ENCODE data around the gene G6PD.
A peak's percentile ranks its signal among the peaks of the same experiment; 100 is the strongest.
"Not testable (repeated sequence)": the region's sequence is repeated elsewhere in the genome, so short reads cannot be mapped to it uniquely, and the experiment has no call there.

The G6PD gene

DNA sequence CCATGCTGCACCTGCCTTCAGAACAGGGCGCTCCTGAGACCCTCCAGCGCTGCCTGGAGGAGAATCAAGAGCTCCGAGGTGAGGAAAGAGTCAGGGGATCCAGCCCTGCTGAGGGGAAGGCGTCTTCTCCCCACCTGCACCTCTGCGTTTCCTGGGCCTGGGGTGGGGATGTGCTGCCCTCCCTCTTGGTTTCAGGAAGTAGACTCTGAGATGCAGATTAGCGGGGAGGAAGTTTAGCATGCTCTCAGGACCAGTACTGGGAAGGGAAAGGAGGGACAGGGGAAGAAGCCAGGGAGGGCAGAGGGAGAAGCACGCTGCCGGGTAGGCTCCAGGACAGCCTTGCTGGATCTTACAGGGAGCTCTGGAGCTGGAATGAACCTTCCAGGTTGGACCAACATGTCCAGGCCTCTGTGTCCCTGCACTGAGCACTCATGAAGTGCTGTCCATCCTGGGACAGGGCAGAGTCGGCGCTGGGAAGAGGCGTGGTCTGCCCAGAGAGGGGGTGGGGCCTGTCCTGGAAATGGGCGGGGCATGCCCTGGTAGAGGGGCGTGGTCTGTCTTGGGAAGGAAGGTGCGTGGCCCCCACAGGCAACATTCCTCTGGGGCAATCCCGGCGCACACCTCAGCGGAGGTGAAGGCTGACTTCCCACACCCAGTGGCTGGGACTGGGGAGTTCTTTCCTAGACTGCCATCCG lies 5.6 kb upstream of the G6PD start:
- H3K27me3 Mint-ChIP-seq (ENCODE audit: low read depth); H3K9me3 Mint-ChIP-seq; H3K4me3 Mint-ChIP-seq: not testable (repeated sequence)
- H3K27ac Mint-ChIP-seq, result peak overlapping the region; percentile 49
- peaks cover 26% of the 10 kb centered on the region for H3K4me1 Mint-ChIP-seq (ENCODE audit: low read depth)
- peaks cover 24% of the 10 kb centered on the region for H3K36me3 Mint-ChIP-seq (ENCODE audit: low read depth)

DNA sequence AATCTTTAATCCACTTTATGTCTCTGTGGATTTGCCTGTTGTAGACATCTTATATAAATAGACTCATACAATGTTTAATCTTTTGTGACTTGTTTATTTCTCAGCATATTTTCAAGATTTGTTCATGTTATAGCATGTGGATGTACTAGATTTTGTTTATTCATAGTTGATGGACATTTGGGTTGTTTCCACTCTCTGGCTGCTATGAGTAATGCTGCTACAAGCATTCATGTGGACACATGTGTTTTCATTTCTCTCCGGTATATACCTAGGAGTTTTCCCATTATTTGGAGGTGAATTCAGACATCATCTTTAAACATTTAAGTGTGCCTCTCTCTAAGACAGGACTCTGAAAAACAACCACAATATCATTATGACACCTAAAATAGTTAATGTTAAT lies 3.1 kb upstream of the G6PD start:
- H3K27me3 Mint-ChIP-seq (ENCODE audit: low read depth), result no peaks in the 10 kb centered on the region
- H3K9me3 Mint-ChIP-seq, result no peaks in the 10 kb centered on the region
- peaks cover 28% of the 10 kb centered on the region for H3K4me1 Mint-ChIP-seq (ENCODE audit: low read depth)

DNA sequence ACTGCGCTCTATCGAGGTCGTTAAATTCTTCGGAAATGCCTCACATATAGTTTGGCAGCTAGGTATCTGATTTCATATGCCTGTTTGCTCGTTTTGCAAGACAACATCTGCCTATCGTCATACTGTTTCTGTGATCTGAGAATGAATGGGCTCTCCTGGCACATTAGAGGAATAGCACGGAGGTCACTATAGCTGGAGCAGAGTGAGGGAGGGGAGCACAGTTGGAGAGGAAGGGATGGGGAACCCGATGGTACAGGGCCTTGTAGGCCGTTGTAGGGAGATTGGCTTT lies 1.3 kb upstream of the G6PD start:
- Mint-ChIP-seq H3K36me3 (ENCODE audit: low read depth) (peaks cover 17% of the 10 kb centered on the region), H3K4me1 (ENCODE audit: low read depth) (peaks cover 30% of the 10 kb centered on the region), H3K4me3 (peak overlapping the region; percentile 94), H3K9me3 (no peaks in the 10 kb centered on the region), H3K27me3 (ENCODE audit: low read depth) (no peaks in the 10 kb centered on the region), H3K27ac (peak overlapping the region; percentile 94)

More for the DNA sequence above, 3.1 kb upstream of the G6PD start:
- Mint-ChIP-seq H3K4me3 (peak overlapping the region; percentile 56), H3K27ac (peak overlapping the region; percentile 31), H3K36me3 (ENCODE audit: low read depth) (peaks cover 21% of the 10 kb centered on the region)

DNA sequence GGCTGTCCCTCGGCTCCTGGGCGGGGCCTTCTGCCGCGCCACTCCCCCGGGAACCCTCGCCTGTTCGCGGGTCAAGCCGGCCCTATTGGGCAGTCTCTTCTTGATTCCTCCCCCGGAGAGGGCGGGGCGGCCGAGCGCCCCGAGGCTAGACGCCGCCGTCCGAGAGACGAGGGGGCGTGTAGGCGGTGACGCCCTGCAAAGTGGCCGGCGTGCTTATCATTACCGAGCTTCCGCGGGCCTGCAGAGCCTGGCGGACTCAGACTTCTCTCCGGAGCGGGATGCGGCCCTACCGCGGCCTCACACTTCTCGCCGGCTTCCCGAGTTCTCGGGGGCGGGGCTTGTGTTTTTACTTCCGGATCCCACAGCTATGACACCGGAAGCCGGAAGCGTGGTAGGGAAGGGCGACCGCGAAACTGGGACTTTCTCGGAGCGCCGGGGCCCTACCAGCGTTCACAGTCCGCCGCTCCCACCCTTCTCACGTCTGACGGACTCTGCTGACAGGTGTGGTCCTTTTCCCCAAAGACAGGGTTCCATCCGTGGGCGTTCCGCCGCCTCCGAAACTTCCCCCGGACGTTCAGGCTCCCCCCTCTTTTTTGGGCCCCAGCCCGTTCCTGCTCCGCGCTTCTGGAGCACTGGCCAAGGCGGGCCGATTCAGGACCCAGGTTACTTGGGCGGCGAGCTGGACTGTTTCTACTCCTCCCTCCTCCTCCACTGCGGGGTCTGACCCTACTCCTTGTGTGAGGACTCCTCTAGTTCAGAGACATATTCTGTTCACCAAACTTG lies 790 bp upstream of the G6PD start, which contains the start of gene IKBKG:
Gene IKBKG, plus strand, starts transcription at position 376 of the 783 bp plus-strand sequence. CDS start 4,383 bp downstream, outside the sequence.
- H3K9me3 Mint-ChIP-seq, result no peaks in the 10 kb centered on the region

DNA sequence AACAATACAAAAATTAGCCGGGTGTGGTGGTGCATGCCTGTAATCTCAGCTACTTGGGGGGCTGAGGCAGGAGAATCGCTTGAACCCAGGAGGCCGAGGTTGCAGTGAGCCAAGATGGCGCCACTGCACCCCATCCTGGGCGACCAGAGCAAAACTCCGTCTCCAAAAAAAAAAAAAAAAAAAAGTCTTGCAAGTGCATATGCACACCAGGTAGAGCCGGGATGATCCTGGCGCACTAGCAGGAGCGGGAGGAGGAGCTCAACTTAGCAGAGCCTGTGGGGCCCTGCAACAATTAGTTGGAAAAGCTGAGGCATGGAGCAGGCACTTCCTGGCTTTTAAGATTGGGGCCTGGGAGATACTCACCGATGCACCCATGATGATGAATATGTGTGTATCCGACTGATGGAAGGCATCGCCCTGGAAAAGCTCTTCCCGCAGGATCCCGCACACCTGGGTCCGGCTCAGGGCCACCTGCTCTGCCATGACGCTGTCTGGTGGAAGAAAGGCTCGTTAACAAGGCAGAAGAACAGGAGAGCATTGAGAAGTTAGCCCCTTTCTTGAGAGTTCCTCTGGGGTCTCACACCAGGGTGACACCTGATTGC lies 872 bp downstream of the G6PD start:
- H3K27ac Mint-ChIP-seq, result peak overlapping the region; percentile 45
- no peaks in the 10 kb centered on the region for H3K27me3 Mint-ChIP-seq (ENCODE audit: low read depth)
- peaks cover 17% of the 10 kb centered on the region for H3K36me3 Mint-ChIP-seq (ENCODE audit: low read depth)
- H3K4me1 Mint-ChIP-seq (ENCODE audit: low read depth), result peaks cover 32% of the 10 kb centered on the region
- no peaks in the 10 kb centered on the region for H3K9me3 Mint-ChIP-seq
- H3K4me3 Mint-ChIP-seq, result peak overlapping the region; percentile 65

More for the DNA sequence above, 790 bp upstream of the G6PD start, which contains the start of gene IKBKG:
- Mint-ChIP-seq H3K27ac (peak within 1 kb of the TSS; percentile 94), H3K27me3 (ENCODE audit: low read depth) (no peaks in the 10 kb centered on the region), H3K36me3 (ENCODE audit: low read depth) (peaks cover 17% of the 10 kb centered on the region), H3K4me3 (peak within 1 kb of the TSS; percentile 94), H3K4me1 (ENCODE audit: low read depth) (peaks cover 35% of the 10 kb centered on the region)

DNA sequence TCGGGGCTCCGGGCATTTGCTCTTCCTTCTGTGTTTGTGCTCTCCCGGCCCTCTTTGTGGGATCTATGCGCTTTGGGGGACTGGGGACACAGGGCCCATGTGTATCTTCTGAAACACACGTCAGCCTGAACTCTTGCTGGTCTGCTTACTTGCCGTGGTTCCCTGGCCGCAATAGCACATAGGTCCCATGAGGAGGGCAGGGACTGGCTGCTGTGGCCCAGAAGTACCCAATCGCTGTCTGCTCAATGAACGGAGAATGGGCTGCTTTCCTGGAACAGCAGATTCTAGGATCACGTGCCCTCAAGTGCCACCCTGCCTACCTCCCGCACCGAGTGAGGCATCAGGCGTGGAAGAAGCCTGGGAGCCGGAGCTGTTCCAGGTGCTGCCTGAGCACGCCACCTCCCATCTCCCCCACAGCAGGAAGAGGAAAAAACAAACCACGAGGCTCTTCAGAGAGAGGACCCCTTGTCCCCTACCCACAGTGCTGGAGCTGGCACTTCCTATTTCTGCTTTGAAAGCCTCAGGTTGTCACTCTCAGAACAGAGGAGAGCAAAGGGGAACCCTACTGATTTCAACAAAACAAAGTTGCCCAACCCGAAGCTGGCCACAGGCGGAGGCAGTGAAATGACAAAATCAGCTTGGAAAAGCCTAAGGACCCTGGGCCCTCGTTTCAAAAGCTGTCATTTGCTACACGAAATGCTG lies 3.8 kb downstream of the G6PD start:
- Mint-ChIP-seq H3K9me3 (no peaks in the 10 kb centered on the region), H3K4me3 (peak overlapping the region; percentile 49), H3K36me3 (ENCODE audit: low read depth) (peaks cover 9% of the 10 kb centered on the region), H3K27ac (peak overlapping the region; percentile 81), H3K4me1 (ENCODE audit: low read depth) (peaks cover 19% of the 10 kb centered on the region), H3K27me3 (ENCODE audit: low read depth) (no peaks in the 10 kb centered on the region)

DNA sequence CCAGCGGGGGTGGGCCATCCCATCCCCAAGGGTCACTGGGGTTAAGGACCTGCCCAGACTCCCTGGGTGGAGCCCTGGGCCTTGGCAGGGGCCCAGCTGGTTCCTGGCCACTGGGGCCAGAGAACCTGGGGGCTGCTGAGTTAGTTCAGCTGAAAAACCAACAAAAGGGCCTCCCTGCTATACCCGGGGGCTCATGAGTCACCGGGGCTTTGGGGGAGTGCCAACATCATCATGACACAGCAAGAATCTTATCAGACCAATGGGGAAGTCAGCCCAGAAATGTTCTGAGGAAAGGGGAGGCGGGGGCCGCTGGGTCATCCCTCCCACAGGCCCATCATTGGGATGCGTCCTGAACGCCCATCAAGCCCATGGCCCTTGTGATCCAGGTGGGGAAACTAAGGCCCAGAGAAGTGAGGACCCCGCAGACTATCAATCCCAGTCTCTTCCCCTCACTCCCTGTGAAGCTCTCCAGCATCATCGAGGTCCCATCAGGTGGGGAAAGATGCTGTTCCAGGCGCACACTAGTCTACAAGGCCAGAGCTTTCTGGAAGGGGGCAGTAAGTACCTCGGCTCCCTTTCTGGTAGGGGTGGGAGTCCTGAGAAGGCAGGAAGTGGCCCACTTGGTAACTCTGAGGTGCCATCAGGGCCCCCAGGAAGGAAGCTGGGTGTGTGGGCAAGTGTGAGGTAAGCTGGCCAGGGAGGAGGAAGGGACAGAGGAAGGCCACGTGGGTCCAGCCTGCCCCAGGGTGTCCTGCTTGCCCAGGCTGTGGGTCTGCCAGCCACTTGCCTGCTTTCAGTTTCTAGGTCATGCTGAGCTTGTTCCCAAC lies 4.5 kb downstream of the G6PD start:
- Mint-ChIP-seq H3K27ac (peak overlapping the region; percentile 26), H3K4me1 (ENCODE audit: low read depth) (peaks cover 18% of the 10 kb centered on the region), H3K9me3 (no peaks in the 10 kb centered on the region), H3K36me3 (ENCODE audit: low read depth) (peaks cover 8% of the 10 kb centered on the region), H3K27me3 (ENCODE audit: low read depth) (no peaks in the 10 kb centered on the region), H3K4me3 (no peak overlapping the region)

DNA sequence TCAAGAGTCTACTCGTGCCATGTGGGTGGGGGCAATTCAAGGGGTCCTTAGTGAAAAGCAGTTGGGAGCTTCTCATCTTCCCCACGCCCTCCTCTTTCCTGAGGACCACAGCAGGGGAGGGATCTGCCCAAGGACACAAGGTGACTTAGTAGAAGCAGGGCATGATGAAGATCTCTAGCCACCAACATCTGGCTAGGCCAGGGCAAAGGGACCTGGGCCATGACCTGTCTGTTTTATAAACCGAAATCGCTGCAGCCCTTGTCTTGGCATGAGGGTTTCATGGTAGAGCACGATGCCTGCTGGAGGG lies 5.1 kb downstream of the G6PD start:
- Mint-ChIP-seq H3K4me3 (no peak overlapping the region), H3K4me1 (ENCODE audit: low read depth) (peaks cover 18% of the 10 kb centered on the region), H3K27me3 (ENCODE audit: low read depth) (no peaks in the 10 kb centered on the region), H3K27ac (no peak overlapping the region), H3K36me3 (ENCODE audit: low read depth) (peaks cover 8% of the 10 kb centered on the region), H3K9me3 (no peaks in the 10 kb centered on the region)

DNA sequence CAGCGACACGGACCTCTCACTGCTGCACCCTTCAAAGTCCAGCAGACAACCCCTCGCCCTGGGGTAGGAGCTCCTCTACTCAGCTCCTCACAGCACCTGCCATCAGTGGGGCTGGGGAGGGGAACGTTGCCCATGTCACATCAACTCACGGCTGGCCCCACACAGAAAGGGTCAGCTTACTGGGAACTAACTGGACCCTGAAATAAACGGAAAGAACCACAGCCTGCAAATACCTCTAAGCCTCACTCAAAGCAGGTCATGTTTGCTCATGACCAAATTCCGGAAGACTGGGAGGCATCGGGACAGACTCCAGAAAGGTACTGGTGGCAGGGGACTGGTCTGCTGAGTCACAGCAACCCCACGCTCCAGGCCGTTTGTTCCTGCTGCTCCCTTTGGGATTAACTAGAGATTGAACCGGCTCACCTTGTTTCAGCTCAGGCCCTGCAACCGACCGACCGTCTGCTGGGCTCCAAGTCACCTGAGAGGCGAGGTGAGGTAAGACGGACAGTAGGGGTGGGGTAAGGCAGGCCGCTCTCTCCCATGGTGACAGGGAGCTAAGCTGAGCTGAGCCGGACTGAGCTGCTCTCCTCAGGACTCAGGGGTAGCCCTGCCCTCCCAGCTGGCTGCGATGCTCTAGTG lies 5.6 kb downstream of the G6PD start:
- peaks cover 8% of the 10 kb centered on the region for H3K36me3 Mint-ChIP-seq (ENCODE audit: low read depth)
- no peak overlapping the region for H3K27ac Mint-ChIP-seq
- peaks cover 15% of the 10 kb centered on the region for H3K4me1 Mint-ChIP-seq (ENCODE audit: low read depth)
- H3K9me3 Mint-ChIP-seq, result no peaks in the 10 kb centered on the region
- no peaks in the 10 kb centered on the region for H3K27me3 Mint-ChIP-seq (ENCODE audit: low read depth)
- no peak overlapping the region for H3K4me3 Mint-ChIP-seq

DNA sequence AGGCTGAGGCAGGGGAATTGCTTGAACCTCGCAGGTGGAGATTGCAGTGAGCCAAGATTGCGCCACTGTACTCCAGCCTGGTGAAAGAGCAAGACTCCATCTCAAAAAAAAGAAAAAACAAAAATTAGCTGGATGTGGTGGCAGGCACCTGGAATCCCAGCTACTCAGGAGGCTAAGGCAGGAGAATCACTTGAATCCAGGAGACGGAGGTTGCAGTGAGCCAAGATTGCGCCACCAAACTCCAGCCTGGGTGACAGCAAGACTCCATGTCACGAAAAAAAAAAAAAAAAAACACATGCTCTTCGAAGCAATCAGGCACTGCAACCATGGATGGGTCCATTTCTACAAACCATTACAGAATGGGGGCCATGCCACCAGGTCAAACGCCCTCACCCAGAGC lies 6.3 kb downstream of the G6PD start:
- H3K4me1 Mint-ChIP-seq (ENCODE audit: low read depth), result peaks cover 13% of the 10 kb centered on the region
- H3K9me3 Mint-ChIP-seq; H3K4me3 Mint-ChIP-seq; H3K27me3 Mint-ChIP-seq (ENCODE audit: low read depth); H3K27ac Mint-ChIP-seq; H3K36me3 Mint-ChIP-seq (ENCODE audit: low read depth): not testable (repeated sequence)

DNA sequence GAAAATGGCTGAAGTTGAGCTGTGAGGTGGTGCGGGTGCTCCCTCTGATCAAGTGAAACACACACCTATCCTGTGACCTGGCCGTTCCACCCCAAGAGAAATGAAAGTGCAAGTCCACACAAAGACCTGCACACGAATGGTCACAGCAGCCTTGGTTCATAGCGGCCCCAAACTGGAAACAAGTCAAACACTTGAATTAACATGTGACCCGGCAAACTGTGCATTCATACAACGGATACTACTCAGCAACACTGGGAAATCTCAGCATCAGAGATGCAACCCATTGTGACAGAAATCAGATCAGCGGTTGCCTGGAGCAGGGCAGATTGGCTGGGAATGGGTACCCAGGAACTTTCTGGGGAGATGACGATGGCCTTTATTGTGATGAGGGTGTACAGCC lies 7.6 kb downstream of the G6PD start:
- Mint-ChIP-seq H3K27me3 (ENCODE audit: low read depth) (no peaks in the 10 kb centered on the region), H3K9me3 (no peaks in the 10 kb centered on the region), H3K27ac (no peak overlapping the region), H3K36me3 (ENCODE audit: low read depth) (peaks cover 11% of the 10 kb centered on the region), H3K4me3 (no peak overlapping the region), H3K4me1 (ENCODE audit: low read depth) (peaks cover 17% of the 10 kb centered on the region)

DNA sequence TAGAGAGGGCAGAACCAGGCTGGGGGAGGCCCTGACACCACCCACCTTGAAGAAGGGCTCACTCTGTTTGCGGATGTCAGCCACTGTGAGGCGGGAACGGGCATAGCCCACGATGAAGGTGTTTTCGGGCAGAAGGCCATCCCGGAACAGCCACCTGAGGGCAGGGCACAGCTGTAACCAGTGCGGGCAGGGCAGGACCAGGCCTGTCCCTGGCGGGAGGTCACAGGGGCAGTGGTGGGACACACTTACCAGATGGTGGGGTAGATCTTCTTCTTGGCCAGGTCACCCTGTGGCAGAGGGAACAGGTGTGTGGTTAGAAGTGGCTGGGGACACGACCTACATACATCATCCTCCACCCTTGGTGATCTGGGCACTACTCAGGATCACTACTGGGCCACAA lies 10.8 kb downstream of the G6PD start:
- Mint-ChIP-seq H3K9me3 (no peaks in the 10 kb centered on the region), H3K4me1 (ENCODE audit: low read depth) (peaks cover 3% of the 10 kb centered on the region), H3K27ac (no peak overlapping the region), H3K36me3 (ENCODE audit: low read depth) (peaks cover 13% of the 10 kb centered on the region), H3K4me3 (no peak overlapping the region), H3K27me3 (ENCODE audit: low read depth) (no peaks in the 10 kb centered on the region)

DNA sequence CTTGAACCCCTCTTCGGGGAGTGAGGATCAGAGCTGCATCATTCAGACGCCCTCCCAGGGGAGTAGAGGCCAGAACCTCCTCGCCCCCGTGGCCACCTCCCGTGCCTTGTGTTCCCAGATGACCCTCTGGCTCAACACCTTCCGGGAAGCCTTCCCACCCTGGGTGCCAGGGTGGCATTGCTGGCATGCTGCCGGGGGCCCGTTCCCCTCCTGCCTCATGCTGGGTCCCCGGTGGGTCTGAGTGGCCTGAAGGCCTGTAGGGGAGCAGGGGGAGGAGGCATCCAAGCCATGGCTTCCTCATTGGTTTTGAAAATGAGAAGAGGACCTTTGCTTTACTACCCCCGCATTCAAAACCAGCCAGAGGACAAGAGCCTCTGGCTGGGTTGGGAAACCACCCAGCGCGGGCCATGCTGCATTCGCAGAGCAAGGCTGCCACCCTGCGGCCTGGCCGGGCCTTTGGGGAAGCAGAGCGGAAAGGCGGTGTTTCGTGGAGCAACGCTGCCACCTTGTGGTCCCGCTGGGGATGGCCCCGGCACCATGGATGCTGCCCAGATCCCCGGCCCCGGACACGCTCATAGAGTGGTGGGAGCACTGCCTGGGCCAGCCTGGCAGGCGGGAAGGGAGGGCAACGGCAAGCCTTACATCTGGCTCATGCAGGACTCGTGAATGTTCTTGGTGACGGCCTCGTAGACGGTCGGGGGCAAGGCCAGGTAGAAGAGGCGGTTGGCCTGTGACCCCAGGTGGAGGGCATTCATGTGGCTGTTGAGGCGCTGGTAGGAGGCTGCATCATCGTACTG lies 11.9 kb downstream of the G6PD start:
- Mint-ChIP-seq H3K36me3 (ENCODE audit: low read depth) (peaks cover 13% of the 10 kb centered on the region), H3K27me3 (ENCODE audit: low read depth) (no peaks in the 10 kb centered on the region)

More for the DNA sequence above, 11.9 kb downstream of the G6PD start:
- no peaks in the 10 kb centered on the region for H3K9me3 Mint-ChIP-seq
- H3K4me1 Mint-ChIP-seq (ENCODE audit: low read depth), result peaks cover 3% of the 10 kb centered on the region
- H3K4me3 Mint-ChIP-seq, result no peak overlapping the region
- H3K27ac Mint-ChIP-seq, result peak overlapping the region; percentile 65
